PFSK-1 (cell line): ENCODE measurements around the gene SLC26A2.

Experiments used
- FOXP2 ChIP-seq: optimal IDR thresholded peaks from 2 replicates; pipeline ENCODE3; 2011; ENCODE audit warnings: borderline replicate concordance, control low read depth, inconsistent platforms; ENCODE audit not compliant: insufficient read depth; ENCODE audit errors: extremely low read length, extremely low read depth
- POLR2AphosphoS5 ChIP-seq: IDR thresholded peaks from 2 replicates; pipeline ENCODE4 v1.6.1; 2012; ENCODE audit warnings: low read depth, mild to moderate bottlenecking, control low read depth, low read length, moderate library complexity
- SIN3A ChIP-seq: IDR thresholded peaks from 2 replicates; pipeline ENCODE4 v1.6.1; 2012; ENCODE audit warnings: mild to moderate bottlenecking, low read length, moderate library complexity, borderline replicate concordance; ENCODE audit not compliant: insufficient read depth
- TAF1 ChIP-seq: IDR thresholded peaks from 2 replicates; pipeline ENCODE4 v1.6.1; 2012; ENCODE audit warnings: low read length, control low read depth, borderline replicate concordance; ENCODE audit not compliant: insufficient read depth
- TF ChIP-seq, protein P1 (sequence below), 2 experiments: IDR thresholded peaks; 2 replicates each; pipeline versions ENCODE4 v1.6.1 to v1.8.0; 2011 to 2012; ENCODE audit warnings: low read depth in 2 of 2, low read length in 2 of 2, control low read depth in 1 of 2, inconsistent platforms in 1 of 2, mild to moderate bottlenecking in 1 of 2, moderate library complexity in 1 of 2; ENCODE audit not compliant: insufficient read depth in 1 of 2

Gene SLC26A2

DNA sequence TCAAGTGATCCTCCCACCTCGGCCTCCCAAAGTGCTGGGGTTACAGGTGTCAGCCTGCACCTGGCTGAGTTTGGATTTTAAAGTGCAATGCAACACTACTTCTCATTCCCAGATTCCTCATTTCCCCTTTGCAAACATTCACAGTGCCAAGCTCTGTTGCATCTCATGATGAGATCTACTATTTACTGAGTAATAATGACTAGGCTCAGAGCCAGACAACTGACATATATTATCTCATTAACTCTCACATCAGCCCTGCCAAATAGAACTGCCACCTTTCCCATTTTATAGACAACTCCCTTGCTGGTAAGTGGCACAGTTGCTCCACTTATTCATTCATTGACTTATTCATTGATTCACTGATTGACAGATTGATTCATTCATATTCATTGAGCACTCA is 22.9 kb upstream of the SLC26A2 start:
- no peak for TF ChIP-seq POLR2AphosphoS5
- no peak for TF ChIP-seq FOXP2
- no peak for TF ChIP-seq TAF1
- TF ChIP-seq, protein P1, sequence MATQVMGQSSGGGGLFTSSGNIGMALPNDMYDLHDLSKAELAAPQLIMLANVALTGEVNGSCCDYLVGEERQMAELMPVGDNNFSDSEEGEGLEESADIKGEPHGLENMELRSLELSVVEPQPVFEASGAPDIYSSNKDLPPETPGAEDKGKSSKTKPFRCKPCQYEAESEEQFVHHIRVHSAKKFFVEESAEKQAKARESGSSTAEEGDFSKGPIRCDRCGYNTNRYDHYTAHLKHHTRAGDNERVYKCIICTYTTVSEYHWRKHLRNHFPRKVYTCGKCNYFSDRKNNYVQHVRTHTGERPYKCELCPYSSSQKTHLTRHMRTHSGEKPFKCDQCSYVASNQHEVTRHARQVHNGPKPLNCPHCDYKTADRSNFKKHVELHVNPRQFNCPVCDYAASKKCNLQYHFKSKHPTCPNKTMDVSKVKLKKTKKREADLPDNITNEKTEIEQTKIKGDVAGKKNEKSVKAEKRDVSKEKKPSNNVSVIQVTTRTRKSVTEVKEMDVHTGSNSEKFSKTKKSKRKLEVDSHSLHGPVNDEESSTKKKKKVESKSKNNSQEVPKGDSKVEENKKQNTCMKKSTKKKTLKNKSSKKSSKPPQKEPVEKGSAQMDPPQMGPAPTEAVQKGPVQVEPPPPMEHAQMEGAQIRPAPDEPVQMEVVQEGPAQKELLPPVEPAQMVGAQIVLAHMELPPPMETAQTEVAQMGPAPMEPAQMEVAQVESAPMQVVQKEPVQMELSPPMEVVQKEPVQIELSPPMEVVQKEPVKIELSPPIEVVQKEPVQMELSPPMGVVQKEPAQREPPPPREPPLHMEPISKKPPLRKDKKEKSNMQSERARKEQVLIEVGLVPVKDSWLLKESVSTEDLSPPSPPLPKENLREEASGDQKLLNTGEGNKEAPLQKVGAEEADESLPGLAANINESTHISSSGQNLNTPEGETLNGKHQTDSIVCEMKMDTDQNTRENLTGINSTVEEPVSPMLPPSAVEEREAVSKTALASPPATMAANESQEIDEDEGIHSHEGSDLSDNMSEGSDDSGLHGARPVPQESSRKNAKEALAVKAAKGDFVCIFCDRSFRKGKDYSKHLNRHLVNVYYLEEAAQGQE (IDR thresholded peaks at IDR 0.05; ENCODE audit: insufficient read depth in 1 of 2, low read depth in 2 of 2, low read length in 2 of 2), result no peak
- TF ChIP-seq SIN3A, result no peak

DNA sequence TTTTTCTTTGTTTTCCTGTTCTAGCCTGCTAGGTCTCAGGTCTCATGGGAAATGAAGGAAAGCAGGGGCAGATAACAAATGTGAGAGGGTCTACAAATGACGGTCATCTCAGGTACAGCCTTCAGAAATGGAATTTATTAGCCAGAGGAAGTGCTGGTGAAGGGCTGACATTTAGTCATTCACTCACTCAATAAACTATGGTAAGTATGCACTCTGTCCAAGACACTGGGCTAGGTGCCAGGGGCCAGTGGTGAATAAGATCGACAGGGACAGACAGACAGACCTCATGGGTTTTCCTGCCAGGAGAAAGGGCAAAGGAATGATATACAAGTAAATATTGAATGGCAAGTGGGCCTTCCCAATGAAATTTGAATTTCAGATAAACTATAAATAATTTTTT is 22.3 kb upstream of the SLC26A2 start:
- no peak for TF ChIP-seq SIN3A
- TF ChIP-seq, protein P1 (IDR thresholded peaks at IDR 0.05; ENCODE audit: insufficient read depth in 1 of 2, low read depth in 2 of 2, low read length in 2 of 2), result peak in 1 of 2 experiments; percentile 24; a peak in 1 of 4 replicates

- TF ChIP-seq FOXP2 (no peak), POLR2AphosphoS5 (no peak), SIN3A (no peak), TAF1 (no peak)
- TF ChIP-seq, protein P1 (IDR thresholded peaks at IDR 0.05; ENCODE audit: insufficient read depth in 1 of 2, low read depth in 2 of 2, low read length in 2 of 2), result no peak
These were observed 21.7 kb upstream of the SLC26A2 start for GRCh38 chr5:149938791-149939358.

- TF ChIP-seq POLR2AphosphoS5 (no peak), FOXP2 (no peak), TAF1 (no peak), SIN3A (no peak)
- TF ChIP-seq, protein P1 (IDR thresholded peaks at IDR 0.05; ENCODE audit: insufficient read depth in 1 of 2, low read depth in 2 of 2, low read length in 2 of 2), result no peak
These were observed 21.0 kb upstream of the SLC26A2 start for GRCh38 chr5:149939546-149939945.

DNA sequence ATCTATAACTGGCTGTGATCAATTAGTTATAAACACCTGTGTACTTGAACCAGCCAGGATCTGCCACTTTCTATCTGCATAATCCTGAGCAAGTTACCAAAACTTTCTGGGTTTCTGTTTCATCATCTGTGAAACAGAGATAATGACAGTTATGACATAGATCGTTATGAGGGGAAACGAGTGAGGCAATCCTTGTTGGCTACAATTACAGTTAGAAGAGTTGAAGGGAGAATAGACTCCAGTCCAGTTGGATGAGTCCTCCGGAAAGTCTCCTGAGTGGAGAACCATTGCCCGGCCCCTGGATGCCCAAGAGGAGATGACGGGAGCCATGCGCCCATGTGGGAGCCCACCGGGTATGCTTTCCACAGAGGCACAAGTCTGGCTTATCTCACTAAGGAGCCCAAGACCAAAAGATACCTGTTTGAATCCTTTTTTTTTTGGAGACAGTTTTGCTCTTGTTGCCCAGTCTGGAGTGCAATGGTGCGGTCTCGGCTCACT is 20.4 kb upstream of the SLC26A2 start:
- TF ChIP-seq, protein P1 (IDR thresholded peaks at IDR 0.05; ENCODE audit: insufficient read depth in 1 of 2, low read depth in 2 of 2, low read length in 2 of 2), result no peak
- TF ChIP-seq TAF1 (no peak), POLR2AphosphoS5 (no peak), SIN3A (no peak), FOXP2 (no peak)
